NK-92 (cell line): ENCODE results near the gene TBCCD1.

Experiments used
- DNase-seq: peaks from one replicate; lab custom pipeline; 2025; ENCODE audit not compliant: unreplicated experiment; lab: John Stamatoyannopoulos, UW

The TBCCD1 gene

DNA sequence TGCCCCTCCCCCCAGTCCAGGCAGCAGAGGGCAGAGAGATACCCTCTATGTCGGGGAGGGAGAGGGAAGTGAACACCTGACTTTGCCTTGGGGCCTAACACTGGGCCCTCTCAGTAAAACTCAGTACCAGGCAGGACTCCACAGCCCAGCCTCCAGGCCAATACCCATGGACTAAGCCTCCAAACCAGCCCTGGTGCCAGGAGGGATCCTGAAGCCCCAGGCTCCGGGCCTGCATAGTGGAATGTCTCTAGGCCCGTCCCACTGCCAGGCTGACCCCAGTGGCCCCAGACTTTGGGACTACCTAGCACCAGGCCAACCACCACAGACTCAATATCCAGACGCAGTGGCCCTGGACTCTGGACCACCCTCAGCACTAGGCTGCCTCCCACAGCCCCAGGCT lies 69.5 kb downstream of the TBCCD1 start:
- DNase-seq = no peak

DNA sequence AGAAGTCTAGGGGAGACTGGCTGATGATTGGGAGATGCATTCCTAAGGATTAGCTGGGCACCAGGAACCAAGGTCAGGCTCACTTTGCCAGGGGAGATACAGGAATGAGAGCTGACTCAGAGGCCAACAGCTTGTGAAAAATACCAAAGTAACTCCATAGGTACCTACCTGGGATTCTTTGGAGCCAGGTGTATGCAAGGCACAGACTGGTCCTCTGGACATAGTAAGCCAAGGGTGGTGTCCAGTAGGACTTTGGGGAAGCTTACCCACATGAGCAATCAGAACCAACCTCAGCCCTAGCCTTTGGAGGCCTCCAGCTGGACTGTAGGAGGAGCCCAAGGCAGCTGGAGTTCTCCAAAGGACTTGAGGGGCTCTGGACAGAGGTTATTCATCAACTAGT lies 70.5 kb downstream of the TBCCD1 start:
- DNase-seq = no peak
